ENCODE measurements around the gene SPATA13. TPM values are rescaled to one million over a fixed set of nuclear protein-coding genes. Genes with fewer than 3 reads are reported as not detected.
"Not testable (repeated sequence)": the region's sequence is repeated elsewhere in the genome, so short reads cannot be mapped to it uniquely, and the experiment has no call there.

Gene SPATA13
- total RNA-seq, 3 donors from 2014 or later, result 35.2 to 59.5 (median 35.6) TPM

DNA sequence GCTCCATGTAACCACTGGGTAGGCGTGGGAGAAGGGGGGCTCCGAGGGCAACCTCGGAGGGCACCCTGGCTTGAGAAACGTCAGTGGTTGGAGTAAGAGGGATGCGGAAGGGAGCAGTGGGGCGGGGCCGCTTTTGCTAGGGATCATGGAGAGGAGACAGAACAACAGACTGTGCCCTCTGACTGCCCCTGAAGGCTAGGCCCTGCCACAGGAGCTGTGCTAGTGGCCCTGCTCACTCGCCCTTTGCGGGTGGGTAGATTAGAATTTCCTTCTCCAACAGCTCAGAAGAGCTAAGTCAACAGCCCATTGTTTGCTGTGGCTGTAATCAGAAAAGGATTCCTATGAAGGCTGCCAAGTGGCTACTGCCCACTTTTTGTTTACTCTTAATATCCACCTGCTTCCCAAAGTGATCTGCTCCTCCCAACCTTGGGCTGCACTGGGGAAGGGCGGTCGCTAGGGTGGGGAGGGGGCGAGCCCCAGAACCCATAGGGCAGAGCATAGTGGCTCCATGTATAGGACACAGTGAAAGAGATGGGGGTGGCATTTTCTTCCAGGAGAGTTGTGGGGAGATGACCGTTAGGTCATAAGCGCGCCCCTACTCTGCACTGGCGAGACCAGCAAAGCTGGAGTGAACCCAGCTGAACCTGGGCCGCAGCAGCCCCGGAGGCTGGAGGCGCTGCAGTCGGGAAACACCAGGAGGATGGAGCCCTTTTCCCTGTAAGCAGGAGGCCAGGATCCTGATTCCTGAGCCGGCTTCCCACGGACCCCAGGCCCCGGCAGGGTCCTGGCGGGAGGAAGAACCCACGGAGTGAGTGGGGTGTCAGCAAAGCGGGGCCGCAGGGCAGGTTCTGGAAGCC, 146.9 kb downstream of the SPATA13 start:
- Histone ChIP-seq H3K36me3 (ENCODE audit: low read depth) (no peaks in the 10 kb centered on the region), H3K4me1 (ENCODE audit: low read depth) (no peaks in the 10 kb centered on the region), H3K4me3 (no peak overlapping the region), H3K9me3 (no peaks in the 10 kb centered on the region)
- peak; percentile 79 for ATAC-seq
- intact Hi-C loops (cut with DNase I, micrococcal nuclease), result no loop called here
- TF ChIP-seq, protein P1, sequence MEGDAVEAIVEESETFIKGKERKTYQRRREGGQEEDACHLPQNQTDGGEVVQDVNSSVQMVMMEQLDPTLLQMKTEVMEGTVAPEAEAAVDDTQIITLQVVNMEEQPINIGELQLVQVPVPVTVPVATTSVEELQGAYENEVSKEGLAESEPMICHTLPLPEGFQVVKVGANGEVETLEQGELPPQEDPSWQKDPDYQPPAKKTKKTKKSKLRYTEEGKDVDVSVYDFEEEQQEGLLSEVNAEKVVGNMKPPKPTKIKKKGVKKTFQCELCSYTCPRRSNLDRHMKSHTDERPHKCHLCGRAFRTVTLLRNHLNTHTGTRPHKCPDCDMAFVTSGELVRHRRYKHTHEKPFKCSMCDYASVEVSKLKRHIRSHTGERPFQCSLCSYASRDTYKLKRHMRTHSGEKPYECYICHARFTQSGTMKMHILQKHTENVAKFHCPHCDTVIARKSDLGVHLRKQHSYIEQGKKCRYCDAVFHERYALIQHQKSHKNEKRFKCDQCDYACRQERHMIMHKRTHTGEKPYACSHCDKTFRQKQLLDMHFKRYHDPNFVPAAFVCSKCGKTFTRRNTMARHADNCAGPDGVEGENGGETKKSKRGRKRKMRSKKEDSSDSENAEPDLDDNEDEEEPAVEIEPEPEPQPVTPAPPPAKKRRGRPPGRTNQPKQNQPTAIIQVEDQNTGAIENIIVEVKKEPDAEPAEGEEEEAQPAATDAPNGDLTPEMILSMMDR (IDR thresholded peaks at IDR 0.05), result no peak
- DNase-seq, result peak; percentile 49 to 56 (median 56)

GRCh38 chr13:24308068-24308445, 147.5 kb downstream of the SPATA13 start:
- TF ChIP-seq, protein P1 (IDR thresholded peaks at IDR 0.05), result no peak
- no peaks in the 10 kb centered on the region for H3K9me3 ChIP-seq
- ATAC-seq, result peak; percentile 39
- H3K4me3 ChIP-seq, result no peak overlapping the region
- intact Hi-C loops (cut with DNase I, micrococcal nuclease), result no loop called here
- no peaks in the 10 kb centered on the region for H3K4me1 ChIP-seq (ENCODE audit: low read depth)
- DNase-seq, result no peak
- H3K36me3 ChIP-seq (ENCODE audit: low read depth), result no peaks in the 10 kb centered on the region

- ATAC-seq, result peak; percentile 17
- TF ChIP-seq, protein P1 (IDR thresholded peaks at IDR 0.05), result no peak
- Histone ChIP-seq H3K9me3 (no peaks in the 10 kb centered on the region), H3K4me1 (ENCODE audit: low read depth) (no peaks in the 10 kb centered on the region), H3K4me3 (no peak overlapping the region), H3K36me3 (ENCODE audit: low read depth) (no peaks in the 10 kb centered on the region)
- intact Hi-C loops (cut with DNase I, micrococcal nuclease), result no loop called here
- no peak for DNase-seq
Observed at GRCh38 chr13:24308488-24309020, 148.0 kb downstream of the SPATA13 start.

DNA sequence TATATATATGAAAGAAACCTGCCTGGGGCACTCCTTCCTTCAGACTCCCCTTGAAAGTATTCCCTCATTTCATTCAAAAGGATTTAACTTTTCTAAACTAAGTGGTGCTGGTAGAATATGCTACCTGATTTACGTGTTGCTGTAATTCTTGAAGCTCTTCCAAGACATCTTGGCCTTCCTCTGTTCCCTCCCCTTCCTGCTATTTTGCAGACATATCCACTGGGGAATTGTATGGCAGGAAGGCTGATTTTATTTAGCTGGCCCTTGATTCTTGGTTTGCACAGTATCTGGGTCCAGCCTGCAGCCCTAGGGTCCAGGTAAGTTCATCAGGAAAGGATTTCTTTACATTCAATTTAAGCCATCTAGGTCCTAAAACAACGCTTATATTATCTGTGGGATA, 148.8 kb downstream of the SPATA13 start, which contains the start of gene C1QTNF9:
C1QTNF9 (plus strand) TSS at position 281 of the 400 bp plus-strand sequence. CDS start 6,424 bp downstream, outside the sequence.
- intact Hi-C loops (cut with DNase I, micrococcal nuclease); H3K4me1 ChIP-seq (ENCODE audit: low read depth); ATAC-seq; H3K36me3 ChIP-seq (ENCODE audit: low read depth); H3K9me3 ChIP-seq; DNase-seq; H3K4me3 ChIP-seq: not testable (repeated sequence)

GRCh38 chr13:24313439-24313838, 152.9 kb downstream of the SPATA13 start:
- intact Hi-C loops (cut with DNase I, micrococcal nuclease), result no loop called here
- no peak for DNase-seq
- no peak overlapping the region for H3K4me3 ChIP-seq
- ATAC-seq, result no peak
- TF ChIP-seq, protein P1 (IDR thresholded peaks at IDR 0.05), result no peak
- no peaks in the 10 kb centered on the region for H3K36me3 ChIP-seq (ENCODE audit: low read depth)
- no peaks in the 10 kb centered on the region for H3K9me3 ChIP-seq
- H3K4me1 ChIP-seq (ENCODE audit: low read depth), result no peaks in the 10 kb centered on the region

GRCh38 chr13:24317835-24318234, 157.3 kb downstream of the SPATA13 start:
- intact Hi-C loops (cut with DNase I, micrococcal nuclease); ATAC-seq; H3K4me3 ChIP-seq: not testable (repeated sequence)

DNA sequence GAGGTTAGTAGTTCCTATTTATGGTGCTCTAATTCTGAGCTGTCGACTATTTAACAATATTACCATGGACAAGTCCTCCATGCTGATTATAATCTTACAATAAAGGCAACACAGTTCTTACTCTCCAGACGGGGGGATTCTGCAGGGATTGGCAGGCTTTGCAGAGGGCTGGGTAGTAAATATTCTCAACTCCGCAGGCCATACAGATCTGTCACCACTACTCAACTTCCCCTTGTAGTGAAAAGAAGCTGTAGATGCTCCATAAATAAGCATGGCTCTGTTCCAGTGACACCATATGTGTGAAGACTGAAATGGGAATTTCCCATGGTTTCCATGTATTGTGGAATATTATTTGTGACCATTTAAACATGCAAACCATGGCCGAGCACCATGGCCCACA, 158.4 kb downstream of the SPATA13 start:
- ATAC-seq; DNase-seq; H3K4me3 ChIP-seq; H3K9me3 ChIP-seq; H3K4me1 ChIP-seq (ENCODE audit: low read depth); H3K36me3 ChIP-seq (ENCODE audit: low read depth); intact Hi-C loops (cut with DNase I, micrococcal nuclease): not testable (repeated sequence)

More at GRCh38 chr13:24317835-24318234, 157.3 kb downstream of the SPATA13 start:
- H3K36me3 ChIP-seq (ENCODE audit: low read depth); DNase-seq; H3K9me3 ChIP-seq; H3K4me1 ChIP-seq (ENCODE audit: low read depth): not testable (repeated sequence)

GRCh38 chr13:24319641-24320040, 159.1 kb downstream of the SPATA13 start:
- DNase-seq; H3K4me1 ChIP-seq (ENCODE audit: low read depth); intact Hi-C loops (cut with DNase I, micrococcal nuclease); ATAC-seq; H3K36me3 ChIP-seq (ENCODE audit: low read depth); H3K4me3 ChIP-seq; H3K9me3 ChIP-seq: not testable (repeated sequence)

DNA sequence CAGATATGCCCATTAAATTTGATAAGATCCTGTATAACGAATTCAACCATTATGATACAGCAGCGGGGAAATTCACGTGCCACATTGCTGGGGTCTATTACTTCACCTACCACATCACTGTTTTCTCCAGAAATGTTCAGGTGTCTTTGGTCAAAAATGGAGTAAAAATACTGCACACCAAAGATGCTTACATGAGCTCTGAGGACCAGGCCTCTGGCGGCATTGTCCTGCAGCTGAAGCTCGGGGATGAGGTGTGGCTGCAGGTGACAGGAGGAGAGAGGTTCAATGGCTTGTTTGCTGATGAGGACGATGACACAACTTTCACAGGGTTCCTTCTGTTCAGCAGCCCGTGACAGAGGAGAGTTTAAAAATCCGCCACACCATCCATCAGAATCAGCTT, 160.9 kb downstream of the SPATA13 start:
- H3K4me1 ChIP-seq (ENCODE audit: low read depth); ATAC-seq; DNase-seq; H3K4me3 ChIP-seq; H3K36me3 ChIP-seq (ENCODE audit: low read depth); intact Hi-C loops (cut with DNase I, micrococcal nuclease); H3K9me3 ChIP-seq: not testable (repeated sequence)

DNA sequence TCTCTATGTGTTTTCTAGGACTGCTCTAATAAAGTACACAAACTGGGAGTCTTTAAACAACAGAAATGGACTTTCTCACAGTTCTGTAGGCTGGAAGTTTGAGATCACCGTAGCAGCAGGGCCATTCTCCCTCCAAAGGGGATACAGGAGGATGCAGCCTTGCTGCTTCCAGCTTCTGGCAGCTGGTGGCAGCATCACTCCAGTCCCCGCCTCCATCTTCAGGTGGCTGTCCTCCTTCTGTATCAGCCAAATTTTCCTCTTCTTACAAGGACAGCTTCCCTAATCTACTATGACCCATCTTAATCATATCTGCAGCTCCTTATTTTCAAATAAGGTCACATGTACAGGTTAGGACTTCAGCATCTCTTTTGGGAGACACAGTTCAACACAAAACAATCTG, 161.9 kb downstream of the SPATA13 start:
- intact Hi-C loops (cut with DNase I, micrococcal nuclease); DNase-seq: not testable (repeated sequence)
- ATAC-seq, result peak; percentile 78

More for the DNA sequence above, 161.9 kb downstream of the SPATA13 start:
- H3K9me3 ChIP-seq; H3K36me3 ChIP-seq (ENCODE audit: low read depth); H3K4me3 ChIP-seq; H3K4me1 ChIP-seq (ENCODE audit: low read depth): not testable (repeated sequence)

All from mucosa of descending colon (tissue), 3 donors.